OCI-M2 (cell line): ENCODE measurements around the gene UGT1A8.
"Not testable (repeated sequence)": the region's sequence is repeated elsewhere in the genome, so short reads cannot be mapped to it uniquely, and the experiment has no call there.

Experiments
- DNase-seq: peaks from one replicate; lab custom pipeline; 2025; ENCODE audit not compliant: unreplicated experiment; lab: John Stamatoyannopoulos, UW

UGT1A8 gene

DNA sequence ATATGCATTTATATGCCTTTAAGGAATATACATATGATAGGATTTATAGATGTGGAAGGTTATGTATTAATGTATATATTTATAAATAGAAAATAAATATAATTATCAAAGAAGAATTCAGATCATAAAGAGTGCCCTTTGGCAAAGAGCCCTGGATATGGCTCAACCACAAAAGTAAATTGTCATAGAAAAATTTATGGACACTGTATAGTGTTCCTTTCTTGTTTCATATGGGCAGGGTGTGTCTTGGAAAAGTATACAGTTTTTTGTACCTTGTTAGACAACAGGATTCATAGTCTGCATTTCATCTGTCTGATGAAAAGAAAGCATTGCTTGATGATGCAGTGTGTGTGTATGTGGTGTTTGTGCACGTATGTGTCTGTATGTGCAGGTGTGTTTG is 67.2 kb downstream of the UGT1A8 start:
- DNase-seq: no peak

DNA sequence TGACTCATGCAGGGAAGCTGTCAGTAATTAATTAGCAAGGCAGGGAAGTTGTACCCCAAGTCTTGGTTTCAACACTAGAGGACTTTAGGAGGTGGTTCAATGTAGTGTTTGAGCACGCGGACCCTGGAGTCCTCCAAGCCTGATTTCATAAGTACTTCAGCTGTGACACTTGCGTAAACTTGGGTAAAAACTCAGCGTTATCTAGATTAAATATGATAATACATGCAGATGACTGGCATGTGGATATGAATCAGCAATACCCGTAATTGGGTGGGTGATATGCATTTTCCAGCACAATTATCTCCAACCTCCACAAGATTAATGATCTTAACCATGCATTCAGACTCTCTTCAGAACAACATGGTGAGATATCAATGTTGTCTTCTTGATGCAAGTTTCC is 69.5 kb downstream of the UGT1A8 start:
- DNase-seq: no peak

GRCh38 chr2:233688341-233688740 is 70.9 kb downstream of the UGT1A8 start:
- DNase-seq: no peak

- no peak for DNase-seq
Measured at GRCh38 chr2:233689031-233689430, 71.6 kb downstream of the UGT1A8 start.

GRCh38 chr2:233689501-233689900 is 72.1 kb downstream of the UGT1A8 start:
- DNase-seq: no peak

DNA sequence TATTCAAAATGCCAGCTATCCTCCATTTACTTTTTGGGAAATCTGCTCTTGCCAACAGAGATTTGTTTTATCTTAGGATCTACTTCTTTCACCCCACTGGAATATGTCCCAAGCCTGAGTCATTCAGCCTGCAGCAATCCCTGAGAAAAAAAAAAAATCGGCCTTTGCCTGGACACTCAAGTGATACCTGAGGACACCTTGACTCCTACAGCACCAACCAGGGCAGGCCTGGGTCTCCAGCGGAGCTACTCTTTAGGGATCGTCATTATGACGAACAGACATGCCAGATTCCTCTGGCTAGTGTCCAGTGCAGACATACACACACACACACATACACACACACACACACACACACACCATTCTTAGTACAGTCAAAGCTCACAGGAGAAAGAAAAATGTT is 73.0 kb downstream of the UGT1A8 start:
- no peak for DNase-seq

DNA sequence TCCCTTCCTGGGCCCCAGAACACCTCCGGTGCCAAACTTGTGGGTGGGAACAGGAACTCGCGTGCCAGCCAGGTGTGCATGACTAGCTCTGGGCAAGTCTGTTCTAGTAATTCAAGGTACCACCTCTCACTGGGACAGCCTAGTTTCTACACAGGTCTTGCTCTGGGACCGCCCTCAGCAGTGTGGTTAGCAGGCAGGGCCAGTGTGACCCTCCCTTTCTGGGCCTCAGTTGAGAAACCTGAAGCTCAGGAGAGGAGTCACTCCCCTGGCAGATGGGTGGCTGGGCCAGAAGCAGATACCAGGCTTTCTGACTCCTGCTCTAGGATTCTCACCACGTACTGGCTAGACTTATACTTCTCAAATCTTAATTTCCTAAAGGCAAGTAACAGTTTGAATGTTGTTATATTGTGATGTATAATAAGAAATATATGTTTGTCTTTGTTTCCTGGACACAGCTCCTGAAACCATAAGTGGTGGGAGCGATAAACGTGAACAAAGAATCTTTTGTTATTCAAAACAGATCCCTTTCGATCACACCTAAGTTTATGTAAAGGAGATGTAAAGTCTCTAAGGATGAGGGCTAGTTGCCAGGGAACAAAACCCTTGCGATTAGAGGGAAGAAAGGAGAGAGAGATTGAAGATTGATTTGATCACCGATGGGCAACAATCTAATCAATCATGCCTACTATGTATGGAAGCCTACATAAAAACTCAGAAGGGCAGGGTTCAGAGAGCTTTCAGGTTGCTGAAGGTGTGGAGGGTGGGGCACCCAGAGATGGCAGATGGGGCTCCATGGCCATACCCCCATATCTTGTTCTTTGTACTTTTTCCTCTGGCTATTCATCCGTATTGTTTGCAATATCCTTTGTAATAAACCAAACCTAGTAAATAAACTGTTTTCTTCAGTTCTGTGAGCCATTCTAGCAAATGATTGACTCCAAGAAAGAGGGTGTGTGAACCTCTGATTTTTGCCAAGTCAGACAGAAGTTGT is 74.3 kb downstream of the UGT1A8 start:
- no peak for DNase-seq

DNA sequence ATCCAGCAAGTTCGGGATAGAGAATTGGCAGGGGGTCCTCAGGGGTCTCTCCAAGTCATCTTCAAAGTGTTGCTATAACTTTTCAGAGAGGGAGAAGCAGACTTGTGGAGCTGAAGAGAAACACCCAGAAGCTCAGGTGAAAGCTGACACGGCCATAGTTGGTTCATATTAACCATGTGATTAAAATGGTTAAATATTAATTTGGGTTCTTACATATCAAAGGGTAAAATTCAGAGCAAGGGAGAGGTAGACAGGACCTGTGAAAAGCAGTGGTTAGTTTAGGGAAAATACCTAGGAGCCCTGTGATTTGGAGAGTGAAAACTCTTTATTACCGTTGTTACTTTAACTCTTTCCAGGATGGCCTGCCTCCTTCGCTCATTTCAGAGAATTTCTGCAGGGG is 75.2 kb downstream of the UGT1A8 start, which contains the start of gene UGT1A6:
UGT1A6 (plus strand) TSS at position 243 of the 400 bp plus-strand sequence; CDS start at position 358, 115 bp downstream.
- DNase-seq: no peak

GRCh38 chr2:233693963-233694362 is 76.5 kb downstream of the UGT1A8 start:
- DNase-seq: no peak

DNA sequence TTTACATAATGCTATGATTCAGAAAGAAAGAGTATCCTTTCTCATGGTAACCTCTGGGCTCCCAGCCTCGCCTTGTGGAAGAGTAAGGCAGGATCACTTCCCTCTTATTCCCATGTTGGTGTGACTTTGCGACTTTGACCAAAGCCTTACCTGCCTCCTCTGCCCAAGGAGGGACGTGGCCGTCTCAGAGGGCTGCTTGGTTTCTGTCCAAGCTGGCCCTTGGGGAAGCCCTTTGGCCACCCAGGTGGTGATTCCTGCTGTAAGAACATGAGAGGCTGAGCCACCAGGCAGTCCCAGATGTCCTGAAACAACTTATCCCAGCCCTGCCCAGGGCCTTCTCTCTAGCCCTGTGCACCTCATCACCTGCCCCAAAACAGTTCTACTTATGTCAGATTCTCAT is 81.3 kb downstream of the UGT1A8 start:
- no peak for DNase-seq

DNA sequence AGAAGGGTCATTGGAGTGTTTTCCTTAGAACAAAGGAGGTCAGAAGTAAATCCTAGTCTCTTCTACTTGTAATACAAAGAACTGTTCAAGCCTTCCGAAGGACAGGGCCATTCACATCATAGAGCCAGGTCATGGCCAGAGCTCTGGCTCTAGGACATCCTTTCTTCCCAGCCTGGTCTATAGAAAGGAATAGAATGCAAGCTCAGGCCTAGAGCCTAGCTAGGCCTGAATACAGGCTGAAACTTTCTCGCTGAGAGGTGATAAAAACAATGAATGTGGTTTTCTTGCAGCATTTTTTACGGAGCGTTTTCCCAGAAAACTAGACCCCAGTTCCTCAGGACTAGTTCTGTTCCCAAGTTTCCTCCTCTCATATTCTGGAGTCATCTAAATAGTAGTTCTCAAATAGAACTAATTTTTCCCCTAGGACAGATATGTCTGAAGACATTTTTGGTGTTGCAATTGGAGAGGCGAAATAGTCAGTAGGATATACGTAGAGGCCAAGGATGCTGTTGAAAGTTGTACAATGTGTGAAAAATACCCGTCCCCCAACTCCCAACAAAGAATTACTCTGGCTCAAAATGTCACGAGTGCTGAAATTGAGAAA is 82.1 kb downstream of the UGT1A8 start:
- no peak for DNase-seq

DNA sequence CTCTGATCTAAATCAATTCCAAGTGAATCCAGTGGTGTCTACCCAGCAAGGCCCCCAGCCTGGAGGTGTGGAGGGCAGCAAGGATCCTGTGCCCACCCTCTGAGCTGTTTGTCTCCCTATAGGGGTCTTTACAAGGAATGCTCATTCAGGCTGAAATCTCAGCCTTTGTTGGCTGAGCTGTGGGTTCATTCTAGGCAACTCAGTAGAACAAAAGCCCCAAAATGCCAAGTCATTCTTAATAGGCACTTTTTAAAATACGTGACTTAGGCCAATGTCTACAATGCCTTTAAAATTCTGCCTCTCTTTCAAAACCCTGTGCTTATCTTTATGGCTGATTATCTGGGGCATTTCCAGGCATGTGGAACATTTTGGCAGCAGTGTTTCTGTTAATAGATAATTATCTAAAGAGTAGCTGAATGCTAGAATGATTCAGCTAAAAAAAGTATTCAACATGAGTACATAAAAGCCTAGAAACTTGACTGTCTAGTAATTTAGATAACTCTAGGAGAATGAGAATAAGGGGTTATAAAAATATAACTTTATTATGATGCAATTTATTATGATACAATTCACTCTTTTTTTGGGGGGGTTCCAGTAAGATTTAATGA is 82.7 kb downstream of the UGT1A8 start:
- no peak for DNase-seq

- DNase-seq: not testable (repeated sequence)
Measured at GRCh38 chr2:233700842-233701241, 83.4 kb downstream of the UGT1A8 start.

DNA sequence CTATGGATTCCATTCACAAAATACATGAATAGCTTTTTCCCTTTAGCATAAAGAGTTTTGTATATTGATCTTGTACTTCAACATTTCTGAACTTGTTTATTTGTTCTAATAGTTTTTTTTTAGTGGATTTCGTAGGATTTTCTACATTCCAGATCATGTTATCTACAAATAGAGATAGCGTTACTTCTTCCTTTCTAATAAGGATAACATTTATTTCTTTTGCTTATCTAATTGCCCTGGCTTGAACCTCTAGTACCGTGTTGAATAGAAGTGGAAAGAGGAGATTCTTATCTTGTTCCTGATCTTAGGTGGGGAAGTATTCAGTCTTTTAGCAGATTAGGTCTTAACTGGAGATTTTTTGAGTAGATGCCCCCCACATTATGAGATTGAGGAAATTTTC is 84.8 kb downstream of the UGT1A8 start:
- DNase-seq: no peak

DNA sequence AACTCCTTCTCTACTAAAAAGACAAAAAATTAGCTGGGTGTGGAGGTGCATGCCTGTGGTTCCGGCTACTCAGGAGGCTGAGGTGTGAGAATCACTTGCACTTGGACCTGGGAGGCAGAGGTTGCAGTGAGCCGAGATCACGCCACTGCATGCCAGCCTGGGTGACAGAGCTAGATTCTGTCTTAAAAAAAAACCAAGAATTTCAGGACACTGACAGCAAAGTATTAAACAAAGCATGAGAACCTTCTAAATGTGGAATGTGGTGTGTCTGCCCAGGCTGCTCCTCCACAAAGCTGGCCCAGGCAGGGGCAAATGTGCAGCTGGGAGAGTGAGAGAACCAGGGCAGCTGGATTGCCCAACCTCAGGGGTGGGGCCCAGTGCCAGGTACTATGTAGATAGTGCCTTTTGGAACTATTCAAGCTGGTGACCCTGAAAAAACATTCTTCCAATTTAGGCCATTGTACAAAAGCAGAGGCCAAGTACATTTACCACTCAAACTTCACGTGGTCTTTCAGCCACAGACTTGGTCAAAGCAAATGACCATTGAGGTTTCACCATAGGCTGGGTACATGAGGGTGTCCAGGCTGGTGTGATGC is 88.6 kb downstream of the UGT1A8 start:
- DNase-seq: no peak

GRCh38 chr2:233706720-233707119 is 89.3 kb downstream of the UGT1A8 start:
- no peak for DNase-seq

GRCh38 chr2:233707940-233708644 is 90.7 kb downstream of the UGT1A8 start:
- DNase-seq: no peak

- no peak for DNase-seq
Measured at GRCh38 chr2:233708942-233709341, 91.5 kb downstream of the UGT1A8 start.

- no peak for DNase-seq
Measured at GRCh38 chr2:233711312-233712008, 94.0 kb downstream of the UGT1A8 start.

GRCh38 chr2:233712611-233713261 is 95.3 kb downstream of the UGT1A8 start, which contains the start of gene UGT1A5:
Gene UGT1A5 (plus strand): TSS chr2:233712907. CDS start chr2:233712992, 85 bp downstream.
- no peak for DNase-seq
